Activated CD4-positive, CD25-positive, alpha-beta regulatory T cell (primary cell): ENCODE results near the gene DCBLD2.

Experiments used
- DNase-seq, 4 experiments: peaks; one replicate each; lab custom pipeline; 2025; lab: John Stamatoyannopoulos, UW

DCBLD2 gene

GRCh38 chr3:98829246-98829832 is 72.2 kb downstream of the DCBLD2 start:
- DNase-seq = no peak

- no peak for DNase-seq
These were observed 74.1 kb downstream of the DCBLD2 start for GRCh38 chr3:98827221-98827920.

- no peak for DNase-seq
These were observed 75.4 kb downstream of the DCBLD2 start for GRCh38 chr3:98826126-98826525.

- no peak for DNase-seq
These were observed 77.2 kb downstream of the DCBLD2 start for GRCh38 chr3:98824256-98824655.

- DNase-seq = no peak
These were observed 77.7 kb downstream of the DCBLD2 start for GRCh38 chr3:98823791-98824190.

GRCh38 chr3:98821063-98821462 is 80.4 kb downstream of the DCBLD2 start:
- DNase-seq = no peak

GRCh38 chr3:98817547-98818041 is 83.9 kb downstream of the DCBLD2 start:
- no peak for DNase-seq

- DNase-seq = no peak
These were observed 86.6 kb downstream of the DCBLD2 start for GRCh38 chr3:98814817-98815420.

- DNase-seq = no peak
These were observed 88.6 kb downstream of the DCBLD2 start for GRCh38 chr3:98812851-98813374.

- no peak for DNase-seq
These were observed 90.4 kb downstream of the DCBLD2 start for GRCh38 chr3:98811048-98811447.

- DNase-seq = no peak
These were observed 91.9 kb downstream of the DCBLD2 start for GRCh38 chr3:98809557-98809956.

- no peak for DNase-seq
These were observed 93.4 kb downstream of the DCBLD2 start for GRCh38 chr3:98808071-98808470.

- no peak for DNase-seq
These were observed 93.9 kb downstream of the DCBLD2 start for GRCh38 chr3:98807561-98807960.

GRCh38 chr3:98807011-98807410 is 94.5 kb downstream of the DCBLD2 start:
- no peak for DNase-seq

GRCh38 chr3:98806521-98806920 is 95.0 kb downstream of the DCBLD2 start:
- no peak for DNase-seq

GRCh38 chr3:98805571-98805970 is 95.9 kb downstream of the DCBLD2 start:
- no peak for DNase-seq

GRCh38 chr3:98801043-98801747 is 100.3 kb downstream of the DCBLD2 start:
- DNase-seq = no peak

GRCh38 chr3:98800401-98800800 is 101.1 kb downstream of the DCBLD2 start:
- no peak for DNase-seq

- DNase-seq = no peak
These were observed 102.0 kb downstream of the DCBLD2 start for GRCh38 chr3:98799479-98799878.

GRCh38 chr3:98798820-98799219 is 102.7 kb downstream of the DCBLD2 start:
- no peak for DNase-seq

GRCh38 chr3:98797905-98798304 is 103.6 kb downstream of the DCBLD2 start:
- DNase-seq = no peak

GRCh38 chr3:98796334-98796733 is 105.2 kb downstream of the DCBLD2 start:
- no peak for DNase-seq
